Measurements from ENCODE around the gene CARD19.
A peak's percentile ranks its signal among the peaks of the same experiment; 100 is the strongest.

- TF ChIP-seq CTCF (IDR thresholded peaks at IDR 0.05) (peak in 1 of 3 experiments; percentile 51), POLR2A (IDR thresholded peaks at IDR 0.05) (no peak), POLR2AphosphoS5 (IDR thresholded peaks at IDR 0.05; ENCODE audit: insufficient read depth in 1 of 2, low read depth in 1 of 2) (peak; percentile 83 to 89)
These were observed 24.2 kb downstream of the CARD19 start for GRCh38 chr9:93119953-93120845.
